ENCODE results near the gene ADARB1. TPM values are rescaled to one million over a fixed set of nuclear protein-coding genes. Genes with fewer than 3 reads are reported as not detected.

Gene ADARB1
- total RNA-seq, 5 donors from 2014 or later (not counting 1 experiment from before 2014, with no cell fraction given), result 39.7 to 50.3 (median 44.5) TPM

DNA sequence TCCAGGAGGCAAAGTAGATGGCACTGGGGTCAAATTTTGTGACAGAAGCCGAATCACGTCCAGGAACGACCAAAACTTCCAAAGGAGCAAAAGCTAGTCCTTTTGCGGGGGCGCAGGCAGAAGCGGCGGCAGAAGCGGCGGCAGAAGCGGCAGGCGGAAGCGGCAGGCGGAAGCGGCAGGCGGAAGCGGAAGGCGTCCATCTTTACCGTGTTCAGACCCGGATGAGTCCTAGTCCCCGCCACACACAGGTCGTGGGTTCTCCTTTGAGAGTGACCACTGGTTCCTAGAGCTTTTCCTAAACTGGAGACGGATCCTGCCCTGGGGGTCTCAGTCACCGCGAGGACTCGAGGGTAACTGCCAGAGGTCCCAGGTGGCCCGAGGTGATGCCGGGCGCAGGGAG lies 159.7 kb downstream of the ADARB1 start:
- DNase-seq (peak in 2 of 35 experiments; percentile 21 to 29), ATAC-seq (replicated peaks in 1 of 4) (no peak)
- Histone ChIP-seq H3K27me3 (replicated peaks in 1 of 2; ENCODE audit: control insufficient read depth in 2 of 2, extremely low read depth in 1 of 2, insufficient read depth in 2 of 2, low read length in 1 of 2) (peaks cover 2 to 25% of the 10 kb centered on the region in 2 experiments), H3K4me1 (ENCODE audit: control insufficient read depth in 1 of 2, extremely low read depth in 1 of 2, insufficient read depth in 2 of 2, low read length in 2 of 2) (peaks cover 2 to 12% of the 10 kb centered on the region in 2 experiments), H3K4me3 (ENCODE audit: control insufficient read depth in 1 of 2, extremely low read depth in 1 of 2, low read length in 1 of 2) (peak overlapping the region in 1 of 2 donors; percentile 10), H3K9me3 (no peaks in the 10 kb centered on the region), H3K36me3 (ENCODE audit: control insufficient read depth in 2 of 2, extremely low read depth in 1 of 2, insufficient read depth in 1 of 2, low read length in 1 of 2) (no peaks in the 10 kb centered on the region), H3K27ac (ENCODE audit: low read length) (no peak overlapping the region)
- no peaks in the 10 kb centered on the region for H3K9me3 Mint-ChIP-seq
- ChIA-PET CTCF (no interaction called here), POLR2A (no interaction called here)
- no peak overlapping the region for H3K27ac Mint-ChIP-seq
- H3K4me3 Mint-ChIP-seq, result peak overlapping the region in 2 of 3 donors; percentile 49 to 64
- no peaks in the 10 kb centered on the region for H3K36me3 Mint-ChIP-seq
- H3K4me1 Mint-ChIP-seq, result peaks cover 0 to 11% (median 0%) of the 10 kb centered on the region in 3 donors
- peaks cover 9 to 35% of the 10 kb centered on the region in 2 donors for H3K27me3 Mint-ChIP-seq
- 85% methylated on average over 28 of the region's 28 CpGs for WGBS (ENCODE audit: insufficient coverage)

DNA sequence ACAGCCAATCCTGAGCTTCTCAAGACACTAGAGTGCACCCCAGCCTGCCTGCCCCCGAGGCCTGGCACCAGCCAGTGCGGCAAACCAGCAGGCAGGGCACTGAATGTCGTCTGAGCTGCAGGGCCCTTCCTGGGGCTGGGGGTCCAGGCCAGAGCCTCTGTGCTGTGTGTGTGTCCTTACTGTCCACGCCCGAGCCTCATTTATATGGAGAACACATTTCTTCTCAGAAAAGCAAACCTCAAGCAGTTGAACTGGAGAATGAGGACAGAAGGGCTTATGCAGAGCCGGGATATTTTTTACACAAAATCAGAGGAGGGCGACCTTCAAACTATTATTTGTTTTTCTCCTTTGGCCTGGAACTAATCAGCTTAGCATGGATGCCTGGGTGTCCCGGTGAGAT lies 160.6 kb downstream of the ADARB1 start:
- peaks cover 0 to 11% (median 0%) of the 10 kb centered on the region in 3 donors for H3K4me1 Mint-ChIP-seq
- no peak overlapping the region for H3K27ac Mint-ChIP-seq
- Histone ChIP-seq H3K27ac (ENCODE audit: low read length) (no peak overlapping the region), H3K4me1 (ENCODE audit: control insufficient read depth in 1 of 2, extremely low read depth in 1 of 2, insufficient read depth in 2 of 2, low read length in 2 of 2) (peaks cover 2 to 9% of the 10 kb centered on the region in 2 experiments), H3K27me3 (replicated peaks in 1 of 2; ENCODE audit: control insufficient read depth in 2 of 2, extremely low read depth in 1 of 2, insufficient read depth in 2 of 2, low read length in 1 of 2) (peaks cover 2 to 25% of the 10 kb centered on the region in 2 experiments), H3K36me3 (ENCODE audit: control insufficient read depth in 2 of 2, extremely low read depth in 1 of 2, insufficient read depth in 1 of 2, low read length in 1 of 2) (no peaks in the 10 kb centered on the region), H3K4me3 (ENCODE audit: control insufficient read depth in 1 of 2, extremely low read depth in 1 of 2, low read length in 1 of 2) (no peak overlapping the region), H3K9me3 (no peaks in the 10 kb centered on the region)
- H3K36me3 Mint-ChIP-seq, result no peaks in the 10 kb centered on the region
- CTCF ChIA-PET, result no interaction called here
- WGBS (ENCODE audit: insufficient coverage), result 89% methylated on average over 2 of the region's 8 CpGs
- DNase-seq, result no peak
- POLR2A ChIA-PET, result no interaction called here
- H3K27me3 Mint-ChIP-seq, result peaks cover 9 to 35% of the 10 kb centered on the region in 2 donors
- no peak for ATAC-seq (replicated peaks in 1 of 4)
- H3K9me3 Mint-ChIP-seq, result no peaks in the 10 kb centered on the region
- H3K4me3 Mint-ChIP-seq, result no peak overlapping the region

GRCh38 chr21:45235488-45235887 lies 161.1 kb downstream of the ADARB1 start:
- no peaks in the 10 kb centered on the region for H3K9me3 ChIP-seq
- H3K36me3 ChIP-seq (ENCODE audit: control insufficient read depth in 2 of 2, extremely low read depth in 1 of 2, insufficient read depth in 1 of 2, low read length in 1 of 2), result no peaks in the 10 kb centered on the region
- DNase-seq, result no peak
- Mint-ChIP-seq H3K27ac (no peak overlapping the region), H3K27me3 (peaks cover 9 to 36% of the 10 kb centered on the region in 2 donors), H3K4me1 (peaks cover 0 to 11% (median 0%) of the 10 kb centered on the region in 3 donors), H3K9me3 (no peaks in the 10 kb centered on the region), H3K36me3 (no peaks in the 10 kb centered on the region), H3K4me3 (no peak overlapping the region)
- no peak overlapping the region for H3K4me3 ChIP-seq (ENCODE audit: control insufficient read depth in 1 of 2, extremely low read depth in 1 of 2, low read length in 1 of 2)
- peaks cover 2 to 9% of the 10 kb centered on the region in 2 experiments for H3K4me1 ChIP-seq (ENCODE audit: control insufficient read depth in 1 of 2, extremely low read depth in 1 of 2, insufficient read depth in 2 of 2, low read length in 2 of 2)
- H3K27ac ChIP-seq (ENCODE audit: low read length), result no peak overlapping the region
- ChIA-PET POLR2A (no interaction called here), CTCF (no interaction called here)
- 93% methylated on average over 3 of the region's 6 CpGs for WGBS (ENCODE audit: insufficient coverage)
- peaks cover 2 to 25% of the 10 kb centered on the region in 2 experiments for H3K27me3 ChIP-seq (replicated peaks in 1 of 2; ENCODE audit: control insufficient read depth in 2 of 2, extremely low read depth in 1 of 2, insufficient read depth in 2 of 2, low read length in 1 of 2)
- no peak for ATAC-seq (replicated peaks in 1 of 4)

- peaks cover 2 to 9% of the 10 kb centered on the region in 2 experiments for H3K4me1 ChIP-seq (ENCODE audit: control insufficient read depth in 1 of 2, extremely low read depth in 1 of 2, insufficient read depth in 2 of 2, low read length in 2 of 2)
- no peak overlapping the region for H3K4me3 ChIP-seq (ENCODE audit: control insufficient read depth in 1 of 2, extremely low read depth in 1 of 2, low read length in 1 of 2)
- ATAC-seq (replicated peaks in 1 of 4) (no peak), DNase-seq (peak in 1 of 35 experiments; percentile 24)
- 35% methylated on average over 2 of the region's 2 CpGs for WGBS (ENCODE audit: insufficient coverage)
- H3K36me3 Mint-ChIP-seq, result no peaks in the 10 kb centered on the region
- H3K27ac ChIP-seq (ENCODE audit: low read length), result no peak overlapping the region
- H3K27me3 Mint-ChIP-seq, result peaks cover 9 to 39% of the 10 kb centered on the region in 2 donors
- peaks cover 2 to 25% of the 10 kb centered on the region in 2 experiments for H3K27me3 ChIP-seq (replicated peaks in 1 of 2; ENCODE audit: control insufficient read depth in 2 of 2, extremely low read depth in 1 of 2, insufficient read depth in 2 of 2, low read length in 1 of 2)
- no peak overlapping the region for H3K27ac Mint-ChIP-seq
- H3K9me3 ChIP-seq, result no peaks in the 10 kb centered on the region
- POLR2A ChIA-PET, result no interaction called here
- H3K36me3 ChIP-seq (ENCODE audit: control insufficient read depth in 2 of 2, extremely low read depth in 1 of 2, insufficient read depth in 1 of 2, low read length in 1 of 2), result no peaks in the 10 kb centered on the region
- CTCF ChIA-PET, result no interaction called here
- peaks cover 0 to 11% (median 0%) of the 10 kb centered on the region in 3 donors for H3K4me1 Mint-ChIP-seq
- H3K9me3 Mint-ChIP-seq, result no peaks in the 10 kb centered on the region
- no peak overlapping the region for H3K4me3 Mint-ChIP-seq
Observed at GRCh38 chr21:45236481-45236880, 162.1 kb downstream of the ADARB1 start.

GRCh38 chr21:45237401-45237800 lies 163.0 kb downstream of the ADARB1 start:
- Mint-ChIP-seq H3K36me3 (no peaks in the 10 kb centered on the region), H3K4me3 (no peak overlapping the region), H3K27me3 (peaks cover 14 to 39% of the 10 kb centered on the region in 2 donors), H3K4me1 (peaks cover 0 to 3% (median 0%) of the 10 kb centered on the region in 3 donors), H3K9me3 (peaks cover 0 to 5% (median 4%) of the 10 kb centered on the region in 3 donors), H3K27ac (no peak overlapping the region)
- peaks cover 0 to 7% of the 10 kb centered on the region in 2 experiments for H3K4me1 ChIP-seq (ENCODE audit: control insufficient read depth in 1 of 2, extremely low read depth in 1 of 2, insufficient read depth in 2 of 2, low read length in 2 of 2)
- H3K4me3 ChIP-seq (ENCODE audit: control insufficient read depth in 1 of 2, extremely low read depth in 1 of 2, low read length in 1 of 2), result no peak overlapping the region
- H3K27me3 ChIP-seq (replicated peaks in 1 of 2; ENCODE audit: control insufficient read depth in 2 of 2, extremely low read depth in 1 of 2, insufficient read depth in 2 of 2, low read length in 1 of 2), result peaks cover 2 to 26% of the 10 kb centered on the region in 2 experiments
- DNase-seq (no peak), ATAC-seq (replicated peaks in 1 of 4) (no peak)
- no peaks in the 10 kb centered on the region for H3K36me3 ChIP-seq (ENCODE audit: control insufficient read depth in 2 of 2, extremely low read depth in 1 of 2, insufficient read depth in 1 of 2, low read length in 1 of 2)
- H3K27ac ChIP-seq (ENCODE audit: low read length), result no peak overlapping the region
- ChIA-PET CTCF (no interaction called here), POLR2A (no interaction called here)
- WGBS (ENCODE audit: insufficient coverage), result 80% methylated on average over 2 of the region's 7 CpGs
- no peaks in the 10 kb centered on the region for H3K9me3 ChIP-seq

DNA sequence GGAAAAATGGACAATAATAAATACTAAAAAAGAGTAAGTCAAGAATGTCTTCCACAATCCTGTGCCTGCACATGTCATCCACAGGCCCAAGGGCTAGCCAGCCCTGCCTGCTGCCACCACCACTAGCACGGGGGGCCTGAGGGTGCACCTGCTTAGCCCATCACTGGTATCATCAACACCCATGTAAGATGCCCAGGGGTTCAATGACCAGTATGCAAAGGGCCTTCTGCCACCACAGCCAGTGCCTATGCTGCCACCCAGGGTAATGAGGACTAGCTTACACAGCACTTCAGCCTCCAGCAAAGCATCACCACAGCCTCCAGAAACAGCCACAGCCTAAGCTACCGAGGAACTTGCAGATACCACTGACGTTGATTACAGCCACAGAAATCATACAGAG lies 167.0 kb downstream of the ADARB1 start:
- Mint-ChIP-seq H3K9me3 (peaks cover 10 to 18% (median 12%) of the 10 kb centered on the region in 3 donors), H3K4me1 (peaks cover 0 to 2% (median 0%) of the 10 kb centered on the region in 3 donors), H3K36me3 (peaks cover 6% of the 10 kb centered on the region), H3K27me3 (peaks cover 9 to 21% of the 10 kb centered on the region in 2 donors), H3K27ac (no peak overlapping the region), H3K4me3 (no peak overlapping the region)
- peaks cover 0 to 21% of the 10 kb centered on the region in 2 experiments for H3K27me3 ChIP-seq (replicated peaks in 1 of 2; ENCODE audit: control insufficient read depth in 2 of 2, extremely low read depth in 1 of 2, insufficient read depth in 2 of 2, low read length in 1 of 2)
- ATAC-seq (replicated peaks in 1 of 4) (no peak), DNase-seq (no peak)
- no peaks in the 10 kb centered on the region for H3K36me3 ChIP-seq (ENCODE audit: control insufficient read depth in 2 of 2, extremely low read depth in 1 of 2, insufficient read depth in 1 of 2, low read length in 1 of 2)
- H3K27ac ChIP-seq (ENCODE audit: low read length), result no peak overlapping the region
- peaks cover 0 to 2% of the 10 kb centered on the region in 2 experiments for H3K4me1 ChIP-seq (ENCODE audit: control insufficient read depth in 1 of 2, extremely low read depth in 1 of 2, insufficient read depth in 2 of 2, low read length in 2 of 2)
- ChIA-PET POLR2A (no interaction called here), CTCF (no interaction called here)
- no peak overlapping the region for H3K4me3 ChIP-seq (ENCODE audit: control insufficient read depth in 1 of 2, extremely low read depth in 1 of 2, low read length in 1 of 2)
- 67% methylated on average over 1 of the region's 3 CpGs for WGBS (ENCODE audit: insufficient coverage)
- H3K9me3 ChIP-seq, result peaks cover 3% of the 10 kb centered on the region

Measured in T-cell (primary cell).